ENCODE results near the gene BCL3.
A peak's percentile ranks its signal among the peaks of the same experiment; 100 is the strongest.

DNA sequence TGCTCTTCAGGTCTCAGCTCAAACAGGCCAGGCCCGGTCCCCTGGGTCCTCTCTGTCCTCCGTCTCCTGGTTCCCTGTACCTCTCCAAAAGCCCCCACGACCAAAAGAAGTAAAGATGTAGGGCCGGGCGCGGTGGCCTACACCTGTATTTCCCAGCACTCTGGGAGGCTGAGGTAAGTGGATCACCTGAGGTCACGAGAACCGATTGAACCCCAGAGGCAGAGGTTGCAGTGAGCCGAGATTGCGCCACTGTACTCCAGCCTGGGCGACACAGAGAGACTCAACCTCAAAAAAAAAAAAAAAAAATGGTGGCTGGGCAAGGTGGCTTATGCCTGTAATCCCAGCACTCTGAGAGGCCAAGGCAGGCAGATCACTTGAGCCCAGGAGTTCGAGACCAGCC is 22.0 kb upstream of the BCL3 start:
- TF ChIP-seq POLR2A (IDR thresholded peaks at IDR 0.05), result peak; percentile 37
- no peak for TF ChIP-seq CTCF (IDR thresholded peaks at IDR 0.05)
